Smooth muscle cell (in vitro differentiated cells): ENCODE results near the gene TSSK6. TPM values are rescaled to one million over a fixed set of nuclear protein-coding genes. Genes with fewer than 3 reads are reported as not detected.

ENCODE experiments used
- DNase-seq: peaks from one replicate; lab custom pipeline; 2025; ENCODE audit not compliant: unreplicated experiment; lab: John Stamatoyannopoulos, UW
- H2AFZ ChIP-seq: fragments of 200-600 bp; sonication (generic); 2 replicates; pipeline ENCODE4 v1.6.0; 2016; ENCODE audit warnings: antibody characterized with exemption, low read depth, mild to moderate bottlenecking
- H3F3A ChIP-seq: fragments of 200-600 bp; sonication (generic); 2 replicates; pipeline ENCODE4 v1.6.0; 2017; ENCODE audit warnings: antibody characterized with exemption, low read depth
- H3K27ac ChIP-seq: fragments of 200-600 bp; sonication (generic); 2 replicates; pipeline ENCODE4 v1.5.1; 2016; ENCODE audit warnings: low read depth, mild to moderate bottlenecking
- H3K27me3 ChIP-seq: fragments of 200-600 bp; sonication (generic); 2 replicates; pipeline ENCODE4 v1.6.1; 2016; ENCODE audit warnings: low read depth, mild to moderate bottlenecking
- H3K36me3 ChIP-seq: fragments of 200-600 bp; sonication (generic); 2 replicates; pipeline ENCODE4 v1.5.1; 2016; ENCODE audit warnings: low read depth
- H3K4me1 ChIP-seq: fragments of 200-600 bp; sonication (generic); 2 replicates; pipeline ENCODE4 v1.5.1; 2016; ENCODE audit warnings: low read depth
- H3K4me2 ChIP-seq: fragments of 200-600 bp; sonication (generic); 2 replicates; pipeline ENCODE4 v1.6.0; 2016; ENCODE audit warnings: mild to moderate bottlenecking
- H3K4me3 ChIP-seq: fragments of 200-600 bp; sonication (generic); 2 replicates; pipeline ENCODE4 v1.5.1; 2016; ENCODE audit warnings: mild to moderate bottlenecking
- H3K79me2 ChIP-seq: fragments of 200-600 bp; sonication (generic); 2 replicates; pipeline ENCODE4 v1.6.0; 2016; ENCODE audit warnings: low read depth, mild to moderate bottlenecking
- H3K9ac ChIP-seq: fragments of 200-600 bp; sonication (generic); 2 replicates; pipeline ENCODE4 v1.6.0; 2016; ENCODE audit warnings: low read depth
- H3K9me3 ChIP-seq: fragments of 200-600 bp; sonication (generic); replicated peaks from 2 replicates; pipeline ENCODE4 v1.5.1; 2016; ENCODE audit warnings: low read depth
- H4K20me1 ChIP-seq: fragments of 200-600 bp; sonication (generic); 2 replicates; pipeline ENCODE4 v1.6.0; 2016; ENCODE audit warnings: low read depth
- WGBS: methylation state at CpG from one replicate; pipeline ENCODE4 v1.1.7; 2016; ENCODE audit warnings: low lambda C conversion rate; 5-methylcytosine and 5-hydroxymethylcytosine counted together
- polyA plus RNA-seq: library from polyadenylated mRNA; unstranded; fragments of >200 nt; fragmentation: Nextera tagmentation; extraction: Ambion mirVana; gene quantifications from 2 replicates; pipeline ENCODE4 v1.2.1, GENCODE V29; 2016
- total RNA-seq: library from RNA; depleted of rRNA; stranded (reverse); fragments of >200 nt; gene quantifications from 2 replicates; pipeline ENCODE4 v1.2.3, GENCODE V29; 2014
- TF ChIP-seq, protein P1 (sequence below): fragments of 200-600 bp; sonication (generic); IDR thresholded peaks from 2 replicates; pipeline ENCODE4 v1.5.1; 2017; ENCODE audit warnings: borderline replicate concordance, mild to moderate bottlenecking, antibody characterized with exemption; ENCODE audit not compliant: insufficient read depth, poor library complexity, severe bottlenecking

Gene TSSK6
- total and polyA plus RNA-seq, 2 experiments from 2014 or later = 0.49 to 1.3 TPM

DNA sequence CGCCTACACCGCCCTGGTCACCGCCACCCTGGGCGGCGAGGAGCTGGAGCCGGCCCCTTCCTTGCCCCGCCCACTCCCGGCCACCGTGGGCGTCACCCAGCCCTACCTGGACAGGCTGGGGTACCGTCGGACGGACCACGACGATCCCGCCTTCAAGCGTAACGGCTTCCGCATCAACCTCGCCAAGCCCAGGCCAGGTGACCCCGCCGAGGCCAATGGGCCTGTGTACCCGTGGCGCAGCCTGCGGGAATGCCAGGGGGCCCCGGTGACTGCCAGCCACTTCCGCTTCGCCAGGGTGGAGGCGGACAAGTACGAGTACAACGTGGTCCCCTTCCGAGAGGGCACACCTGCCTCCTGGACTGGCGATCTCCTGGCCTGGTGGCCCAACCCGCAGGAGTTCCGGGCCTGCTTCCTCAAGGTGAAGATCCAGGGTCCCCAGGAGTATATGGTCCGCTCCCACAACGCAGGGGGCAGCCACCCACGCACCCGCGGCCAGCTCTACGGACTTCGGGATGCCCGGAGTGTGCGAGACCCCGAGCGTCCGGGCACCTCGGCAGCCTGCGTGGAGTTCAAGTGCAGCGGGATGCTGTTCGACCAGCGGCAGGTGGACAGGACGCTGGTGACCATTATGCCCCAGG lies 29.7 kb upstream of the TSSK6 start:
- Histone ChIP-seq H3K79me2 (no peaks in the 10 kb centered on the region), H3K4me1 (peaks cover 9% of the 10 kb centered on the region), H3K9me3 (no peaks in the 10 kb centered on the region), H3K4me2 (no peak overlapping the region), H3K9ac (no peak overlapping the region), H3K27ac (no peak overlapping the region), H3K4me3 (no peak overlapping the region), H3K36me3 (no peaks in the 10 kb centered on the region), H3K27me3 (no peaks in the 10 kb centered on the region), H3F3A (no peaks in the 10 kb centered on the region), H4K20me1 (no peaks in the 10 kb centered on the region), H2AFZ (no peak overlapping the region)
- 97% methylated on average over 45 of the region's 53 CpGs for WGBS
- DNase-seq = no peak
- TF ChIP-seq, protein P1, sequence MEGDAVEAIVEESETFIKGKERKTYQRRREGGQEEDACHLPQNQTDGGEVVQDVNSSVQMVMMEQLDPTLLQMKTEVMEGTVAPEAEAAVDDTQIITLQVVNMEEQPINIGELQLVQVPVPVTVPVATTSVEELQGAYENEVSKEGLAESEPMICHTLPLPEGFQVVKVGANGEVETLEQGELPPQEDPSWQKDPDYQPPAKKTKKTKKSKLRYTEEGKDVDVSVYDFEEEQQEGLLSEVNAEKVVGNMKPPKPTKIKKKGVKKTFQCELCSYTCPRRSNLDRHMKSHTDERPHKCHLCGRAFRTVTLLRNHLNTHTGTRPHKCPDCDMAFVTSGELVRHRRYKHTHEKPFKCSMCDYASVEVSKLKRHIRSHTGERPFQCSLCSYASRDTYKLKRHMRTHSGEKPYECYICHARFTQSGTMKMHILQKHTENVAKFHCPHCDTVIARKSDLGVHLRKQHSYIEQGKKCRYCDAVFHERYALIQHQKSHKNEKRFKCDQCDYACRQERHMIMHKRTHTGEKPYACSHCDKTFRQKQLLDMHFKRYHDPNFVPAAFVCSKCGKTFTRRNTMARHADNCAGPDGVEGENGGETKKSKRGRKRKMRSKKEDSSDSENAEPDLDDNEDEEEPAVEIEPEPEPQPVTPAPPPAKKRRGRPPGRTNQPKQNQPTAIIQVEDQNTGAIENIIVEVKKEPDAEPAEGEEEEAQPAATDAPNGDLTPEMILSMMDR = no peak

- Histone ChIP-seq H3K4me3 (no peak overlapping the region), H3K36me3 (no peaks in the 10 kb centered on the region), H3K27ac (no peak overlapping the region), H3K4me1 (peaks cover 9% of the 10 kb centered on the region), H3K27me3 (no peaks in the 10 kb centered on the region), H3K9ac (no peak overlapping the region), H3K4me2 (no peak overlapping the region), H3K79me2 (no peaks in the 10 kb centered on the region), H4K20me1 (no peaks in the 10 kb centered on the region), H3K9me3 (no peaks in the 10 kb centered on the region), H2AFZ (no peak overlapping the region), H3F3A (no peaks in the 10 kb centered on the region)
- no peak for DNase-seq
- 96% methylated on average over 43 of the region's 75 CpGs for WGBS
- TF ChIP-seq, protein P1 = no peak
Measured at GRCh38 chr19:19544257-19544953, 29.1 kb upstream of the TSSK6 start.

GRCh38 chr19:19543640-19544039 lies 28.3 kb upstream of the TSSK6 start:
- Histone ChIP-seq H2AFZ (no peak overlapping the region), H3K9me3 (no peaks in the 10 kb centered on the region), H3K27ac (no peak overlapping the region), H4K20me1 (no peaks in the 10 kb centered on the region), H3K4me2 (no peak overlapping the region), H3K4me1 (peaks cover 6% of the 10 kb centered on the region), H3K79me2 (no peaks in the 10 kb centered on the region), H3F3A (no peaks in the 10 kb centered on the region), H3K4me3 (no peak overlapping the region), H3K9ac (no peak overlapping the region), H3K27me3 (no peaks in the 10 kb centered on the region), H3K36me3 (no peaks in the 10 kb centered on the region)
- TF ChIP-seq, protein P1 = no peak
- WGBS = 97% methylated on average over 19 of the region's 19 CpGs
- DNase-seq = no peak
